ENCODE results near the gene EXD2.

DNA sequence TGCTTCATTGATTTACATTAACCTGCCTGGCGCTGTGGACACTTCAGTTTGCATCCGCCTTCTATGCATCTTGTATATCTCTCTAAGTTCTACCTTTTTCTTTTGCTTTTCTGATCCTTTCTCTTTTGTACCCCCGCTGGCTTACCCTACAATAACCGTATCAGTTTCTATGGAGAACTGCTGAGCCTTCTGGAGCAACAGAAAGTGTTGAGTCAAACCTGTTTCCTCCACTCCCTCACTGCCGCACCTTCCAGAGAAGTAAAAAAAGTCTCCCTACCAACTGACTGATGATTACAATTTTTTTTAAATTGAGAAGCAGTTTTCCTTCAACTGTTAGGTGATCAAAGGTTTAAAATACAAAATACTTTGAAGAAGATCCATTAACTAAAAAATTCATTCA lies 17.4 kb downstream of the EXD2 start:
- TF ChIP-seq GATA2 (IDR thresholded peaks at IDR 0.05; ENCODE audit: low read depth, low read length) (no peak), GATA3 (IDR thresholded peaks at IDR 0.05; ENCODE audit: low read depth, low read length) (no peak)
